Adrenal gland (tissue), 12 donors: Measurements from ENCODE around the gene TM9SF2. TPM values are rescaled to one million over a fixed set of nuclear protein-coding genes. Genes with fewer than 3 reads are reported as not detected.

Source experiments
- DNase-seq, 7 donors: peaks; one replicate each; pipeline ENCODE4 v3.0.0-alpha.2; 2019 to 2020
- H3K27ac ChIP-seq, 5 donors: fragments of 200-600 bp; sonication (generic) in 4 of 5; 1 replicate in 3 of 5; 2 replicates in 2 of 5; pipeline versions ENCODE4 v1.5.1 to v1.8.0; 2016 to 2020; ENCODE audit warnings: mild to moderate bottlenecking in 1 of 5
- H3K27me3 ChIP-seq: fragments of 200-600 bp; 2 replicates; pipeline ENCODE4 v1.8.0; 2021
- H3K36me3 ChIP-seq, 2 donors: fragments of 200-600 bp; replicated peaks in 1 of 2; 1 replicate in 1 of 2; 2 replicates in 1 of 2; pipeline versions ENCODE4 v1.5.1 to v1.8.0; 2018 to 2022
- H3K4me1 ChIP-seq, 2 donors: fragments of 200-600 bp; replicated peaks in 1 of 2; 1 replicate in 1 of 2; 2 replicates in 1 of 2; pipeline versions ENCODE4 v1.5.1 to v1.8.0; 2018 to 2021
- H3K4me3 ChIP-seq, 4 donors: fragments of 200-600 bp; sonication (generic) in 3 of 4; one replicate each; pipeline ENCODE4 v1.5.1; 2016 to 2018
- H3K9me3 ChIP-seq, 3 donors: fragments of 200-600 bp; sonication (generic) in 1 of 3; replicated peaks in 1 of 3; 1 replicate in 2 of 3; 2 replicates in 1 of 3; pipeline versions ENCODE4 v1.5.1 to v1.8.0; 2016 to 2021
- CTCF ChIP-seq, 6 experiments: fragments of 450-650 bp in 4 of 6; fragments of 200-600 bp in 2 of 6; sonication (generic) in 1 of 6; IDR thresholded peaks; 1 replicate in 5 of 6; 2 replicates in 1 of 6; pipeline versions ENCODE4 v1.5.1 to v1.8.0; 2016 to 2021; ENCODE audit warnings: antibody characterized with exemption in 6 of 6, mild to moderate bottlenecking in 2 of 6, moderate library complexity in 1 of 6
- POLR2A ChIP-seq, 2 donors: fragments of 450-650 bp; IDR thresholded peaks; one replicate each; pipeline ENCODE4 v1.6.1; 2017; ENCODE audit warnings: antibody characterized with exemption in 2 of 2, mild to moderate bottlenecking in 2 of 2, moderate library complexity in 1 of 2
- WGBS, 4 donors: extraction: QIAGEN DNeasy Blood & Tissue Kit in 2 of 4; methylation state at CpG; one replicate each; pipeline versions ENCODE4 v1.1.5 to v1.1.7; 2013 to 2017; 5-methylcytosine and 5-hydroxymethylcytosine counted together
- intact Hi-C, 2 donors: fragments of 100-400 bp; cut with DNase I; formaldehyde crosslinking; loops; one replicate each; pipeline versions ENCODE4 v1.14.1 to v1.15.0; 2022 to 2023
- polyA plus RNA-seq, 3 donors: library from polyadenylated mRNA; stranded (reverse); fragments of 200-250 nt in 2 of 3; fragments of 350-450 nt in 1 of 3; fragmentation: Illumina TruSeq in 1 of 3; extraction: RNeasy Lipid Tissue Mini Kit (QIAGEN cat#74804) in 1 of 3; gene quantifications; one replicate each; pipeline ENCODE4 v1.2.3, GENCODE V29; 2013 to 2014
- small RNA-seq, 2 donors: library from RNA; depleted of rRNA; stranded (forward); fragments of <200 nt; gene quantifications; one replicate each; pipeline ENCODE3, GENCODE V24; 2016
- total RNA-seq, 9 donors: library from RNA; depleted of rRNA in 4 of 9; stranded (reverse); fragments of >200 nt in 4 of 9; fragments of 120-200 nt in 1 of 9; fragmentation: NEBNext Ultra II Directional in 1 of 9; extraction: Animal tissue kit (Norgen Biotek cat#: 25700) in 1 of 9; gene quantifications; one replicate each; pipeline versions ENCODE4 v1.1.0 to v1.2.4, GENCODE V29; 2013 to 2023
- donor health status: healthy with polysubstance abuse.
- donor health status: Bipolar disorder and iron deficiency.
- donor health status: DM: yes; HTN: yes; CAD: no.
- donor health status: DM: no; HTN: no; CAD: no.
- donor health status: DM: no; HTN: no; CAD: no.
- donor health status: DM: yes; HTN: yes; CAD: no.

TM9SF2 gene
- total and polyA plus RNA-seq, 12 donors = 22.7 to 153 (median 113) TPM

- peak within 1 kb of the TSS in 4 of 5 donors; percentile 83 to 91 (median 84) for H3K27ac ChIP-seq
- intact Hi-C loops = no loop called here
Observed at GRCh38 chr13:99606324-99607066, 105.2 kb downstream of the TM9SF2 start, which contains the start of gene CLYBL. Gene CLYBL (plus strand): TSS chr13:99606690.

GRCh38 chr13:99608345-99608744, 107.1 kb downstream of the TM9SF2 start:
- Histone ChIP-seq H3K36me3 (no peaks in the 10 kb centered on the region), H3K27me3 (no peaks in the 10 kb centered on the region), H3K4me3 (no peak overlapping the region), H3K9me3 (no peaks in the 10 kb centered on the region), H3K27ac (no peak overlapping the region), H3K4me1 (peaks cover 4 to 5% of the 10 kb centered on the region in 2 donors)
- intact Hi-C loops = no loop called here
- WGBS, 4 donors = 94 to 97% (median 96%) methylated on average over 15 of the region's 15 CpGs
- no peak for DNase-seq
- TF ChIP-seq CTCF (IDR thresholded peaks at IDR 0.05) (no peak), POLR2A (IDR thresholded peaks at IDR 0.05) (no peak)

More at GRCh38 chr13:99606324-99607066, 105.2 kb downstream of the TM9SF2 start, which contains the start of gene CLYBL:
- no peak for TF ChIP-seq CTCF (IDR thresholded peaks at IDR 0.05)
- peak; percentile 26 to 75 for TF ChIP-seq POLR2A (IDR thresholded peaks at IDR 0.05)
- Histone ChIP-seq H3K9me3 (no peaks in the 10 kb centered on the region), H3K4me3 (peak within 1 kb of the TSS; percentile 66 to 99 (median 95)), H3K27me3 (no peaks in the 10 kb centered on the region), H3K36me3 (no peaks in the 10 kb centered on the region), H3K4me1 (peaks cover 4 to 5% of the 10 kb centered on the region in 2 donors)
- peak; percentile 87 to 92 (median 89) for DNase-seq
- WGBS, 4 donors = 0 to 1% (median 0%) methylated on average over 10 to 70 of the region's 73 CpGs

DNA sequence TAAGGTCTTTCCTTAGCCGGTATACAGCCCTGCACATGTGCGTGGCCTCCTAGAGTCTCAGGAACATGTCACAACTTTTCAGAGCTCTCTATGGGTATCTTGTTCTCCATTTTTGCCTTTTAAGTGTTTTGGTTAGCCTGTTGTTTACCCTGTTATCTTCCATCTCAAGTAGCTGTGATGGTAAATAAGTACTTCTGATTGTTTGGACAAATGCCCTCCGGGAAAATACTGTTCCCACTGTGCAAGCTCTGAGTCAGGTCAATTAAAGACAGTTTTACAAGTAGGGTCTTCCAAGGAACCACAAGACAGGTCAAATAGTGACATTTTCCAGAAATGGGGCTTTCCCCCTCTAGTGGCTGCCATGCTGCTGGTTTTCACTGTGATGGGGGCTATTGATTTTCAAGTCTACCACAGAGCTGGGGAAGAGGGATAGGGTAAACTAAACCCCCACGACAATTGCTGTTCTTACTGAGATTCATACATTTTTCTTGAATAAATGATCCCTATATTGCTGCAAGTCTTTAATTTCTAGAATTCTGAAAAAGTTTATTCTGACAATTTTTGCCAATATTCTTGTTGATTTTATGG, 109.5 kb downstream of the TM9SF2 start:
- Histone ChIP-seq H3K4me1 (peaks cover 0 to 5% of the 10 kb centered on the region in 2 donors), H3K36me3 (no peaks in the 10 kb centered on the region), H3K27ac (no peak overlapping the region), H3K9me3 (no peaks in the 10 kb centered on the region), H3K4me3 (no peak overlapping the region), H3K27me3 (no peaks in the 10 kb centered on the region)
- 79 to 85% (median 84%) methylated on average over 4 of the region's 4 CpGs for WGBS, 4 donors
- no peak for DNase-seq
- intact Hi-C loops = no loop called here
- TF ChIP-seq POLR2A (IDR thresholded peaks at IDR 0.05) (no peak), CTCF (IDR thresholded peaks at IDR 0.05) (no peak)

Small RNAs within 50 kb of the gene (small RNA-seq; reads per million reads assigned to genes)
- 0.17 to 0.24 reads per million in 2 donors for gene AL139035.1

Other genes with a start within 250 kb of the TM9SF2 start
- under 1 TPM in 1 of 9 donors, not detected in 8; 0.78 TPM for gene GPR18, start 243.1 kb upstream of the TM9SF2 start, total RNA-seq
- gene GPR18, start 243.1 kb upstream of the TM9SF2 start, polyA plus RNA-seq = under 1 TPM in 1 of 3 donors, not detected in 2; 0.03 TPM
- gene GPR183, start 194.1 kb upstream of the TM9SF2 start, total RNA-seq = 10 to 100 TPM in 3 of 9 donors, 1 to 10 TPM in 5, under 1 TPM in 1; 0.94 to 15.0 (median 8.9) TPM
- gene GPR183, start 194.1 kb upstream of the TM9SF2 start, polyA plus RNA-seq = 10 to 100 TPM in 1 of 3 donors, 1 to 10 TPM in 2; 4.2 to 12.8 (median 5.5) TPM
- gene CLYBL, start 105.2 kb downstream of the TM9SF2 start, total RNA-seq = 10 to 100 TPM in 7 of 9 donors, 1 to 10 TPM in 2; 5.0 to 29.9 (median 14.7) TPM
- 10 to 100 TPM in 1 of 3 donors, 1 to 10 TPM in 2; 8.3 to 22.3 (median 8.6) TPM for gene CLYBL, start 105.2 kb downstream of the TM9SF2 start, polyA plus RNA-seq